ENCODE data around the gene SULT2A1.
"Not testable (repeated sequence)": the region's sequence is repeated elsewhere in the genome, so short reads cannot be mapped to it uniquely, and the experiment has no call there.

Gene SULT2A1

DNA sequence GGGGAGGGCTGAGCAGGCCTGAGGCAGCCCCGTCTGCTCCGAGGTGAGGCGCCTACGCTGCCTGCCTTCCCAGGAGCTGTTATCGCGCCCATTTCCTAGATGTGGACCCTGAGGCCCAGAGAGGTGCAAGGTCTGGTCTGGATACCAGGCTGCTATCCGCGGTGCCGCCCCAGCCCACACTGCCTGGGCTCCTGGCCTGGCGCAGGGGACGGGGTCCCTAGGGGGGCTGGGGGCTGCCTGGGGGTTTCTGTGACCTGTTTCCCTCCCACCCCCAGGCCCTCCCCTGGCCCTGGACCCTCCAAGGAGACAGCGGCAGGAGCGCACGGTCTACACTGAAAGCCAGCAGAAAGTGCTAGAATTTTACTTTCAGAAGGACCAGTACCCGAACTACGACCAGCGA is 26.3 kb downstream of the SULT2A1 start:
- not testable (repeated sequence) for FAIRE-seq

DNA sequence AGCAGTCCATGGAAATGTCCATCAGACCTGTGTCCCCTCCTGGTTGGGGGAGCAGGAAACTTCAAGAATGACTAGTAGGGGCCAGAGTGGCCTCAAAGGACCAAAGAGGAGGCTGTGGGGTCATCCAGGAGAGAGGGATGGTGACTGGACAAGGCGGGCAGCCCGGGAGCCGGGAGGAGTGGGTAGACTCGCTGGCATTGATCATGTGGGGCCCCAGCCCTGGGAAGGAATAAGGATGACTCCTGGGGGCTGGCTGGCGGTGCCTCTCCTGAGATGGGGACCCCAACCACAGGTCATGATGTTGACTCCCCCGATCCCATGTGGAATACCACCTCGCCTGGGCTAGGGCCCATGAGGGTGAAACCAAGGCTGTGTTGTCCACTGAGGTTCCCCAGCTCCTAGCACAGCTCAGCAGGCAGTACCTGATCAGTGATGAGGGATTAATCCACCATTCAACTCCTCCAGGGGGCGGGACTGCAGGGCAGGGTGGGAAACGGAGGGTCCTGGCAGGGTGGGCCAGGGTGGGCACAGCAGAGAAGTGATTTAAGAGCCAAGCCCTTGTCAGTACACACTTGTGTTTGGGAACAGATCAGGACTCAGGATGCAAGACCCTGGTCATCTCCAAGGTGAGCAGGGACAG is 27.3 kb downstream of the SULT2A1 start, which contains the start of gene TPRX2:
TSS of gene TPRX2 (plus strand) at position 590 of the 640 bp plus-strand sequence. CDS start at position 602, 12 bp downstream.
- FAIRE-seq = not testable (repeated sequence)

DNA sequence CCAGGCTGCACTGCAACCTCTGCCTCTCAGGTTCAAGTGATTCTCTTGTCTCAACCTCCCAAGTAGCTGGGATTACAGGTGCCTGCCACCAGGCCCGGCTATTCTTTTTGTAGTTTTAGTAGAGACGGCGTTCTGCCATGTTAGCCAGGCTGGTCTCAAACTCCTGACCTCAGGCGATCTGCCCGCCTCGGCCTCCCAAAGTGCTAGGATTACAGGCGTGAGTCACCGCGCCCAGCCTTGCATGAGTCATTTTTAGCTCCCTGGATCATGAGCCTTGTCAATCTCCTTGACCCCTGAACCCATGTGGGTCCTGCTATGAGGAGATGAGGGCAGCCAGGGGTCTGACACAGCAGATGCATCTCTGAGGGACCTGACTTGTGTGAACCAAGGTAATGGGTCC is 27.9 kb downstream of the SULT2A1 start:
- FAIRE-seq = not testable (repeated sequence)

DNA sequence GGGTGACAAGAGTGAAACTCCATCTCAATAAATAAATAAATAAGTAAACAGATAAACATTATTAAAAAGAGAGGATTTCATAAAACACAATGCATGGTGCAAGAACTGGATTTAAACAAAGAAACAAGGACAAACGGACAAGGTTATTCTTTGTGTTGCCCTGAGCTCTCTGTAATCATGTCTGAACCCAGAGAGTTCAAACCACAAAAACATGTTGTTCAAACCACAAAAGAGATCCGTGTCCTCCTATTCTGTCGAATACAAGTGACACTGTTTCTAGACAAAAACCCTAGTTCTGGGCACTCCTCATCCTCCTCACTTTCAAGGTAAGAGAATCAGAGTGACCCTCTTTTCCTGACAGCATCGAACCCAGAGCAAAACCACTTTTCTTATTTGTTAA is 31.7 kb downstream of the SULT2A1 start:
- FAIRE-seq = no peak

DNA sequence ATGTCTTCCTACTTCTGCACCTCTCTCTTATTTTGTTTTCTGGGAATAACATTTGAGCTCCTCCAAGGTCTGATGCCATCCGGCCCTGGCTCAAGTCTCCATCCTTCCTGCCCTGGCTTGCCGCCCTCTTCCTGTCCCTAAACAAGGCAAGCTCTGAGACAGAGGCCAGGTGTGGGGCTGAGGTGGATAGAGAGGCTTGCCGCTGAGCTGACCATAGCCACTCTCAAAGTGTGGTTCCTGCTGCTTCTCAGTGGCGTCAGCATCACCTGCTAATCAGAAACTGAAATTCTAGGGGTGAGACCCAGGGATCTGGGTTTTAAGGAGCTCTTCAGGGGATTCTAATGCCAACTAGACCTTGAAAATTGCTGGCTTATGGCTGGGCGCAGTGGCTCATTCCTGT is 33.1 kb downstream of the SULT2A1 start:
- no peak for FAIRE-seq

DNA sequence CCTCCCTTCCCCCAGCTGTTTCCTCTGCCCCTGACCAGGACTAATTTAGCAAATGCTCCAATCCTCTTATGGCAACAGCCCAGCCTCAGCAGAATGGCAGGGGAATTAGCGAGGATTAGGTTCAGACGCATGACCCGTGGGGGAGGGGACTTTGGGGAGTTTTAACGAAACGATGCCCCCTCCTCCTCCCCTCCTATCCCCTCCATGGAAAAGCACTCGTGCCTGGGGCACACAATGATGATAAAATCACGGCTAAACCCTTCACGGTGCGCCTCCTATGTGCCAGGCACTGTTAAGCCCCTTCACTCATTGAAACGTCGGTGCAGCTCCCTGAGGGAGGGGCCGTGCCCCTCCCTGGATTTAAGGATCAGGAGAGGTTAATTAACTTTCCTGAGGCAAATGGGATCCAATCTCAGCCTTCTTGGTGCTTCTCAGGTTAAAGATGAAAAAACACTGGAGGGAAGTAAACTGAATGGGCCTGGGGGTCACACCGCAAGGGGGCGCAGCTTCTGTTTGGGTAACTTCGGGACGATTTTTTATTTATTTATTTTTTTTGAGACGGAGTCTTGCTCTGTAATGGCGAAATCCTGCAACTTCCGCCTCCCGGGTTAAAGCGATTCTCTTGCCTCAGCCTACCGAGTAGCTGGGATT is 37.2 kb downstream of the SULT2A1 start:
- FAIRE-seq = no peak

DNA sequence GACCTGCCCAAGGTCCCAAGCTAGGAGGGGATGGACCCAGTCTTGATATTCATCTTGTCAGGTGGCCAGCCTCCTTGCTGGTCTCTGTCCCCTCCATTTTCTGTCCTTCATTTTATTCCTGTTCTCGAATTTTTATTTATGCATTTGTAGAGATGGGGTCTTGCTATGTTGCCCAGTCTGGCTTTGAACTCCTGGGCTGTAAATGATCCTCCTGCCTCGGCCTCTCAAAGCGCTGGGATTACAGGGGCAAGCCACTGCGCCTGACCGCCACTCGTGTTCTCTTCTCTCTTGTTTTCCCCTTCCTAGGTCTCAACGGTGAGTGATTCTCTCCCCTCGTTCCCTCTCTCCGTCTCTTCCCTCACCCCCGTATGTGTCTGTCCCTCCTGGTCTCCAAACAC is 37.7 kb downstream of the SULT2A1 start:
- FAIRE-seq = no peak

DNA sequence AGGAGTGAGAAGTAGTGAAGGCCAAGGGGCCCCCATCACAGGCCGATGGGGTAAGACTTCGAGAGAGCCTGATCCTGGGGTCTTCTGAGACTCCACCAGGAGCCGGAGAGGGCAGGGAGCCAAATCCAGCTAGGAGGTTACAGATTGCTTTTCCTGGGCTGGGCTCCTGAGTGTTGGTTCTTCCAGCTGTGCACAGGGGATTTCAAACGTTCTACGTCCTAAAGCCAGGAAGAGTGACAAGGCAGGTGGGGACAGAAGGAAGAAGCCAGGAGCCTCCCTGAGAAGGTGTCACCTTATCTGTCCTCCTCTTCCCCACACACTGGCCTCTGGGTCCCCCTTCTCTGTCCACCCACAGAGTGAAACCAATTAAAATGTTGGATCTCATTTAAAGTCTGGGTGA is 43.2 kb downstream of the SULT2A1 start:
- no peak for FAIRE-seq

DNA sequence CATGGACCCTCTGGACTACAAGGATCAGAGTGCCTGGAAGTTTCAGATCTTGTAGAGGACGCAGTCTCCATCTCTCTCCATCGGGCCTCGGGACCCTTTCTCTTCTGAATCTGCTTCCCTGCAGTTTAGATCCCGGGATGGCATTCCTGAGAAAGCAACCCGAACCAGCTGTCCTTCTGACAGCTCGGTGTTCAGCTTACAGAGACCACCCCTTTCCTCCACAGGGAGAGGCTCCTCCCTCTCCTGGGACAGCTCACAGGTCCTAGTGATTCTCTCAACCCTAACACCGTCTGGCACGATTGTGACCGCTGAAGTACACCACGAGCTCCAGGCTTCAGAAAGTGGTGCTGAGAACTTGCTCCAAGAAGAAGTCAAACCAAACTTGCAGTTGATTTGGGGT is 46.2 kb downstream of the SULT2A1 start:
- FAIRE-seq = no peak

DNA sequence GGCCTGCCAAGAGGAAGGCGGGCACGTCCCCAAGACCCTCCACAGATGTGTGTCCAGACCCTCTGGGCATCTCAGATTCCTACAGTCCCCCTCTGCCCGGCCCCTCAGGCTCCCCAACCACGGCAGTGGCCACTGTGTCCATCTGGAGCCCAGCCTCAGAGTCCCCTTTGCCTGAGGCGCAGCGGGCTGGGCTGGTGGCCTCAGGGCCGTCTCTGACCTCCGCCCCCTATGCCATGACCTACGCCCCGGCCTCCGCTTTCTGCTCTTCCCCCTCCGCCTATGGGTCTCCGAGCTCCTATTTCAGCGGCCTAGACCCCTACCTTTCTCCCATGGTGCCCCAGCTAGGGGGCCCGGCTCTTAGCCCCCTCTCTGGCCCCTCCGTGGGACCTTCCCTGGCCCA is 46.7 kb downstream of the SULT2A1 start:
- no peak for FAIRE-seq

DNA sequence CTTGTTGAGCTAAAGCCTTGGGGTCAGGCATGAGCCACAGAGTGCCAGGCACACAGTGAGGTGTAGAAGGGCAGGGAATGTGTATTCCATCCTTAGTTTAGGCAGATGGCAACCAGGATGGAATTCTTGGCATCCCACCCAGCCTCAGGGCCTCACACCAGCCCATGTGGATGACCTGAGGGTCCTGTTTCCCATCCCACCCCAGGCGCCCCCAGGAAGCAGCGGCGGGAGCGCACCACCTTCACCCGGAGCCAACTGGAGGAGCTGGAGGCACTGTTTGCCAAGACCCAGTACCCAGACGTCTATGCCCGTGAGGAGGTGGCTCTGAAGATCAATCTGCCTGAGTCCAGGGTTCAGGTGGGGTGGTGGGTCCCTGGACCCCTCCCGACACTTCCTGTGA is 50.1 kb downstream of the SULT2A1 start:
- no peak for FAIRE-seq

DNA sequence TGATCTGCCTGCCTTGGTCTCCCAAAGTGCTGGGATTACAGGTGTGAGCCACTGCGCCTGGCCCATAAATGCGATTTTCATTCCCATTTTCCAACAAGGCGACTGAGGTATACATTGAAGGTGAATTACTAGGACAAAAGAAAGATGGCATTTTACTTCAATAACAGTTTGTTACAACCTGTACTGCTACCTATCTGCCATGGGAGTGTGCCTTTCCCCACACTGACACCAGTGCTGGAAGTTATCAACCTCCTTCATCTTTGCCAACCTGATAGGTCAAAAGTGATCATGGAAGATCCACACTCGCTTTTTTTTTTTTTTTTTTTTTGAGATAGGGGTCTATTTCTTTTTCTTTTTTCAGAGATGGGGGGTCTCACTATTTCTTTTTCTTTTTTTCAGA is 53.4 kb downstream of the SULT2A1 start:
- no peak for FAIRE-seq

DNA sequence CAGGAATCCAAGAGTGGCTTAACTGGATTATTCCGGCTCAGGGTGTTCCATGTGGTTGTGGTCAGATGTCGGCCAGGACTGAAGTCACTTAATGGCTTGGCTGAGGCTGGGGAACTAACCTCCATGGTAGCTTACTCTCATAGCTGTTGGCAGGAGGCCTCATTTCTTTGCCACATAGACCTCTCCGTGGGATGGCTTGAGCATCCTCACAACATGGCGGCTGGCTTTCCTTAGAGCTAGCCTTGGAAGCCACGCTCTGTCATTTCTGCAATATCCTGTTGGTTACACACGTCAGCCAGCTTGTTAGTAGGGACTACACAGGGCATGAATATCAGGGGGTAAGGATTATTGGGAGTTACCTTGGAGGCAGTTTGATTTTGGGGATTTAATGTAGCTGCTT is 59.3 kb downstream of the SULT2A1 start:
- FAIRE-seq = no peak

DNA sequence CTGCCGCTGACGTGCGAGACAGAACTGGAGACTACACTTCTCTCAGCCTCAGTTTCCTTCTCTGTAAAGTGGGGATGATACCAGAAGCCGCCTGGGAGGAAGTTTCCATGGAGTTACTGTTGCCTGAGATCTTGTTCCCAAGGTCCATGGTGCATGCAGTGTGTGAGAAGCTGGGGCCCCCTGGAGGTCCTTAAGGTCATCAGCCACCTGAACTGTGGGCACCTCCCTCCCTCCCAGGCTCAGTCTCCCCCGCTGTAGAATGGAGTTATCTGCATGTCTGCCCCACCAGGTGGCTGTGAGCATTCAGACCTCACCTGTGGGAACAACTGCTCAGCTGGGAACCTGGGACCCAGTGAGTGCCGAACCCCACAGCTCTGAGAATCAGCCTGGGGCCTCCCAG is 61.7 kb downstream of the SULT2A1 start:
- FAIRE-seq = no peak

DNA sequence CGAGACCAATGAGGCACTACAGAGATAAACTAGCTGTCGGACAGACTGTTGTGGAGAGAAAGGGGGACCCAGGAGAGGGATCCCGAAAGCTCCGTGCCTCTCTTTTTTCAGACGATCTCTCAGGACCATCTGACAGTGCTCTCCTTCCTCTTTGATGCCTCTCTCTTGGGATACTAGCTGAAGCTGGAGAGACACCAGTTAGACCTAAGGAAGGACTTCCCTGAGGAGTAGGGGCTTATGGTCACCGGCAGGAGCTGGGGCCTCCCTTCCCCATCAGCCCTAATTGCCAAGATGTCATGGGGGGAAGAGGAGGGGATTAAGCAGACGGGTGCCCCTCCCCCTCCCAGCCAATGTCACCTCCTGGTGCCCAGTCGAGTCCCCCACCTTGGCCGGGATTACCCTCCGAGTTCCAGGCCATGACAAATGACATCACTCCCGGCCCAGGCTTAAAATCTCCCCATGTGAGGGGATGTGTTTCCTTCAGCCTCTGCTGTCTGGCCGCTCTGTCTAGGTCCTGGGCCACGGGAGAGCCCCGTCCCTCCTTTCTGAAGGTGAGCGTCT is 64.6 kb downstream of the SULT2A1 start, which contains the start of gene CRX:
TSS of gene CRX (plus strand) at position 478 of the 561 bp plus-strand sequence. CDS start 12,507 bp downstream, outside the sequence.
- no peak for FAIRE-seq

Measured in islet of Langerhans (tissue), 1 donor.